ENCODE measurements around the gene PRR22.
A peak's percentile ranks its signal among the peaks of the same experiment; 100 is the strongest.

DNA sequence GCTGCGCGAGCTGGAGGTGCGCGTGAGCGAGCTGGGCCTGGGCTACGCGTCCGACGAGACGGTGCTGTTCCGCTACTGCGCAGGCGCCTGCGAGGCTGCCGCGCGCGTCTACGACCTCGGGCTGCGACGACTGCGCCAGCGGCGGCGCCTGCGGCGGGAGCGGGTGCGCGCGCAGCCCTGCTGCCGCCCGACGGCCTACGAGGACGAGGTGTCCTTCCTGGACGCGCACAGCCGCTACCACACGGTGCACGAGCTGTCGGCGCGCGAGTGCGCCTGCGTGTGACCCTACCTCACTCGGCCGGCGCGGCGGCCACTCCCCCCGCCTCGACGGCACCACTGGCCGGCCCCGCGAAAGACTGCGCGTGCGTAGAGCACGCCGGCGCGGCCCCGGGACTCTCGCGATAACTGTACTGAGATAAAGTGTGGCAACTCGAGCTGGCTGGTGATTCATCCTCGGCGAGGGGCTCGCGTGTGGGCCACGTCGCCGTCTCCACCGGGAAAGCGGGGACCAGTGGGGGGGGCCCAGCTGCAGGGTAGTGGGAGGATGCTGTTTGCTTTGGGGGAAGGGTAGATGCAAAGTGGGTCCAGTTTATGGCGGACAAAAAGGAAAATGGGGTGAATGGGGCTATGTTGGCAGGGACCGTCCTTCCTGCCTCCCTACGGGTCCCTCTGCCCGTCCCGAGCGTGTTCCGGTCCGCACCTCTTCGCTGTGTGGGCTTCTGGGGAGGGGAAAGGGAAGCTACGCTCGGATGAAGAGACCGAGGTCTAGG is 43.5 kb upstream of the PRR22 start:
- peak; percentile 95 for TF ChIP-seq POLR2A (IDR thresholded peaks at IDR 0.05; ENCODE audit: low read length)
- no peak for TF ChIP-seq GATA1 (IDR thresholded peaks at IDR 0.05; ENCODE audit: low read depth, low read length)
